NOMO-1 treated with DMSO at 0.1 percent for 48 hours (cell line): ENCODE results near the gene UGT1A4.

Source experiments
- DNase-seq: peaks from one replicate; lab custom pipeline; 2025; ENCODE audit not compliant: unreplicated experiment; lab: John Stamatoyannopoulos, UW

UGT1A4 gene

DNA sequence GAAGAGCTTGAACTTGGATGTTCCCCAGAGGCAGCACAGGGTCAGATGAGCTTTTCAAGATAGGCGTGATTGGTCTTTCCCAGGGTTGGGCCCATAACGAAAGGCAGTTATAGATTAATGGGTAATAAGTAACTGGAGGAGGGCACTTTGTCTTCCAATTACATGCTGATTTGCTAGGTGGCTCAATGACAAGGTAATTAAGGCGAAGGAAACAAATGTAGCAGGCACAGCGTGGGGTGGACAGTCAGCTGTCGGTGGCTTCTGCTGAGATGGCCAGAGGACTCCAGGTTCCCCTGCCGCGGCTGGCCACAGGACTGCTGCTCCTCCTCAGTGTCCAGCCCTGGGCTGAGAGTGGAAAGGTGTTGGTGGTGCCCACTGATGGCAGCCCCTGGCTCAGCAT lies at the start of gene UGT1A4:
UGT1A4 (plus strand) TSS at position 185 of the 400 bp plus-strand sequence; CDS start at position 270, 85 bp downstream.
- DNase-seq: no peak

DNA sequence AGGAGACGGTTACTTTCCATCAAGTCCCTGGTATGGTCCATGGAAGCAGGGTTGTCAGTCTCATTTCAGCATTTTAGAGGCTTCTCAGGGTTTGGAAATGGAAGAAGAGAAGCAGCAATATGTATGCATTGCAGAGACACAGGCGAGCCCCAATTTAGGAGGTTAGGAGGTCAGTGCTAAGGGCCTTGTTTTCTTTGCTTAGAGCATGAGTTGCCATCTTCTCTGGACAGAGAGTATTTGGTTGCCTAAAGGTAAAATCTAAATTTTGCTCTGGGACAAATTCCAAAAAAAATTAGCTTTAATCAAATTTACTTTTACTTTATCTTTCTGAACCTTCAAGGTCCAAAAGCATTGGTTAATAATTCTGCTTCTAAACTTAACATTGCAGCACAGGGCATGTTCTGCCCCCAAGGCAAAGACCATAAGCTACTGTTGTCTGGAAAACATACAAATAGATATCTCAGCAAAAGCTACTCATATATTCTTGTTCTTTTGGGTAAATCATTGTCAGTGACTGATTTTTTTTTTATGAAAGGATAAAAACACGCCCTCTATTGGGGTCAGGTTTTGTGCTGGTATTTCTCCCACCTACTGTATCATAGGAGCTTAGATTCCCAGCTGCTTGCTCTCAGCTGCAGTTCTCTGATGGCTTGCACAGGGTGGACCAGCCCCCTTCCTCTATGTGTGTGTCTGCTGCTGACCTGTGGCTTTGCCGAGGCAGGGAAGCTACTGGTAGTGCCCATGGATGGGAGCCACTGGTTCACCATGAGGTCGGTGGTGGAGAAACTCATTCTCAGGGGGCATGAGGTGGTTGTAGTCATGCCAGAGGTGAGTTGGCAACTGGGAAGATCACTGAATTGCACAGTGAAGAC lies 47.0 kb upstream of the UGT1A4 start, which contains the start of gene UGT1A9:
UGT1A9 (plus strand) TSS at position 609 of the 872 bp plus-strand sequence; CDS start at position 646, 37 bp downstream.
- DNase-seq: no peak

DNA sequence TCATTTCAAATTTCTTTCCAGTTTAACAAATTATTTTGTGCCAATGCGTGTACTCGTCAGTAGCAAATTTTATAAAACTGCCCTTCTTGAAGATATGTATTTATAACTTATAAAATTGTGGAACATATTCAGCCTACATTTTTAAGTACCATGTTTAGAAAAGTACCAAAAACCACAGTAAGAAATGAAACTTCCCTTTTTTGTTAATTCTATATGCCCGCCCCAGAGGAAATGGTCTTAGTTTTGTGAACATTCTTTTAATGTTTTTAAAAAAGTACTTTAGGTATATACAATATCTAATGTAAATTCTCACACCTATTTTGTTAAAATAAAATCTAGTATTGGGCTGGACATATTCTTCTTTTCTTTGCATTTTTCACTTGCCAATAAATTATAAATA lies 45.6 kb upstream of the UGT1A4 start:
- DNase-seq: peak; percentile 18

DNA sequence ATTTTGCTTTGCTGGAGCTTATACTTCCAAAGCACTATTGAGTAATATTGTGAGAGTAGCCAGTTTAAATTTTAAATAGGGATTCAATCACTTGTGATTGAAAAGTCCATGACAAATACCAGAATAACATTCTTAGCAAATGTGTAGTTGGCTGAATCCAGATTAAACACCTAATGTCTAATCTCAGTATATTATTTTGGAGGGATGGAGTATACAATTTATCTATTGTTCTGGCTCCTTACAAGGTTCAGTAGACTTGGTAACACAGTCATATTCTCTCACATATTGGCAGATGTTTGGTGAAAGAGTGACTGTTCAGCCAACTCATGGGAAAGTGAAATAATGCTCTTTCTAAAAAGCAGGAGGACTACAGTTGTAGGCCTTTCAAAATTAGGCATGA lies 44.6 kb upstream of the UGT1A4 start:
- DNase-seq: no peak

DNA sequence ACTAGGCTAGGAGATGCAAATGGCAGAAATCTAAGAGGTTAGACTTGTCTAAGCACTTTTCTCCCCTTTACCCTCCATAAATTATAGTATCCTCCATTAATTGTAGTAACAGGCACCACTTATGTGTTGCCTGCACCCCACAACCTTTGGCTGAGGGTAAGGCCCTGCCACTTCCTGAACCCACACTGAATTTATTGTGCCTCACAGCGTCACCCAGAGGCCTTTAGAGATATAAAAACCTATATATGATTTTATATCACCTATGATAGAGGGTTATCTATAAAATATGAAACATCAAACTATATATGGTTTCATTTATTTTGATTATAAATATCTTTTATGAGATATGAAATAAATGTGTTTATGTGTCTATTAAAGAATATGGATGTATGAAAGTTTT lies 44.2 kb upstream of the UGT1A4 start:
- DNase-seq: no peak

DNA sequence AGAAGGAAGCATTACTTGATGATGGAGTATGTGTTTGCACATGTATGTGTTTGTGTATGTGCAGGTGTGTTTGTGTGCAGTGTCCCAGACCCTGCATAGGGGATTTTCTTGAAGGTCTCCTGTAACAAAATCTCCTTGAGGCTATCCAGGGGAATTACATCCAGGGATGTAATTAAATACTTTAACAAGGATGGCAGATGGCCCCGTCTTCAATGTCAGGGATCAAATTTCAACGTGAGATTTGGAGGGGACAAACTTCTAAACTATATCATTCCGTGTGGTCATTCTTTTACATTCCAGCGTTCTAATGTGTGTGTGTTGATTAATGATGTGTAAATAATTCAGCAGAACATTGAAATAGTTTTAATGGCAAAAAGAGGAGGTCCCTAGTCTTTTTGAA lies 43.5 kb upstream of the UGT1A4 start:
- DNase-seq: no peak

DNA sequence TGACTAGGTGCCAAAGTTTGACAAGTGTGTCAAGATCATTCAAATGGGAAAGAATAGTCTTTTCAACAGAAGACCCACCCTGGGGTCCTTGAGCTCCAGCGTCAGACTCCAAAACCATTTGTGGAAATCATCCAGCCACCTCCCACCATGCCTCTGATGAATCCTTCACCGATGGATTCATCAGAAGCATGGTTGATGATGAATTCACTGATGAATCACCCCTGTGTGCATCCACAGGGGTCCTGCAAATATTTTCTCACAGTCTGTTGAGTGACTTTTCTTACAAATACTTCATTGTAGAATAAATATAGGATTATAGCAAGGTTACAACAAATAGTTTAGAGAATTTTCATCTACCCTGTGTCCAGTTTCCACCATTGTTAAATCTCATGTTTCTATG lies 42.5 kb upstream of the UGT1A4 start:
- DNase-seq: no peak

DNA sequence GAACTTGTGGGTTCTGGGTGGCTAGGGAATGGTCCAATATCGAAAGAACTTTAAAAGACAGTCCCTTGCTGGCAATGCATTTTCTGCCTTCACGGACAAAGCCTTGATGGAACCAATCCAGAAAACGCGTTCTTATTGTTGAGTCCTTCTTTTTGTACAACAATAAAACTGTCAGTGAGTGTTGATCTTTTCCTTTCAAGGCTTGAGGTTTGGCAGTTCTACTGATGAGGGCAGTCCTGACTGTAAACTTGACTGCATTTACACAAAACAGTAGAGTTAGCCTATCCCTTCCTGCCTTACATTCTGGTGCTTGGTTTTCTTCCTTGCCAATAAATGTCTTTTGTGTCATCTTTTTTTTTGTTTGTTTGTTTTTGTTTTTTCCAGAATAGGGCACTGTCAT lies 39.3 kb upstream of the UGT1A4 start:
- DNase-seq: no peak

DNA sequence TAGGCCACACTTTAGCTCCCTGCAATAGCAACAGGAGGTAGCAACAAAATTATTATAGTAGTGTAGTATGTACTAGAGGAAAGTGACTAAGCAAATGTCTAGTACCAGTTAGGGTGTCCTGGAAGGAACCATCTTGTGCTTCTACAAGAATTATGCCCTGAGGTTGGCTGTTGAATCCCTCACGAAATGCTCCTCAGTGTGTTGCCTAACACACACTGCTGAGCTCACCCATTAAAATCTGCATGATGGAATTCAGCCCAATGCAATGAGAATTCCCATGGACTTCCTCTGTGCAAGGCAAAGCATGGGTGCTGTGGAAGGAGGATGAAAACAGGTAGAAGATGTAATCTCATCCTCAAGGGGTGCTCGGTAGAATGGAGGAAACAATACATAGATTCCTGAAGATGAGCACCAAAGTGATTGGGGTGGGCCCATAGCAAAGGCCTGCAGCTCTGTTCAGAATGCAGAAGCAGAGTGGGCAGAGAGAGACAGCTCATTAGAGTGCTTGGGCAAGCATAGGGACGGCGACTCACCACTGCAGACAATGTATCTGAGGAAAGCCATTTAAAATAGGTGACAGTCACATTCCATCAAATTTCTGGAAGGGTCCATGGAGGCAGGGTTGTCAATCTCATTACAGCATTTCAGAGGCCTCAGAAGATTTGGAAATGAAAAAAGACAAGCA lies 38.0 kb upstream of the UGT1A4 start:
- no peak for DNase-seq

DNA sequence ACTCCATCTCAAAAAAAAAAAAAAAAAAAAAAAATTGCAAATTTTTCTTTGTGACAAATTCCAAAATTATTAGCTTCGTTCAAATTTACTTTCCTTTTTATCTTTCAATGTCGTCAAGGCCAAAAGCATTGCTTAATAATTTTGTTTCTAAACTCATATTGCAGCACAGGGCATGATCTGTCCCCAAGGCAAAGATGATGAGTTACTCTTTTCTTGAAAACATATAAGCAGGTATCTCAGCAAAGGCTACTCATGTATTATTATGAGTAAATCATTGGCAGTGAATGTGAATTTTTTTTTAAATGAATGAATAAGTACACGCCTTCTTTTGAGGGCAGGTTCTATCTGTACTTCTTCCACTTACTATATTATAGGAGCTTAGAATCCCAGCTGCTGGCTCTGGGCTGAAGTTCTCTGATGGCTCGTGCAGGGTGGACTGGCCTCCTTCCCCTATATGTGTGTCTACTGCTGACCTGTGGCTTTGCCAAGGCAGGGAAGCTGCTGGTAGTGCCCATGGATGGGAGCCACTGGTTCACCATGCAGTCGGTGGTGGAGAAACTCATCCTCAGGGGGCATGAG lies 36.9 kb upstream of the UGT1A4 start, which contains the start of gene UGT1A7:
UGT1A7 (plus strand) TSS at position 381 of the 579 bp plus-strand sequence; CDS start at position 418, 37 bp downstream.
- no peak for DNase-seq

DNA sequence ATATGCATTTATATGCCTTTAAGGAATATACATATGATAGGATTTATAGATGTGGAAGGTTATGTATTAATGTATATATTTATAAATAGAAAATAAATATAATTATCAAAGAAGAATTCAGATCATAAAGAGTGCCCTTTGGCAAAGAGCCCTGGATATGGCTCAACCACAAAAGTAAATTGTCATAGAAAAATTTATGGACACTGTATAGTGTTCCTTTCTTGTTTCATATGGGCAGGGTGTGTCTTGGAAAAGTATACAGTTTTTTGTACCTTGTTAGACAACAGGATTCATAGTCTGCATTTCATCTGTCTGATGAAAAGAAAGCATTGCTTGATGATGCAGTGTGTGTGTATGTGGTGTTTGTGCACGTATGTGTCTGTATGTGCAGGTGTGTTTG lies 33.9 kb upstream of the UGT1A4 start:
- no peak for DNase-seq

DNA sequence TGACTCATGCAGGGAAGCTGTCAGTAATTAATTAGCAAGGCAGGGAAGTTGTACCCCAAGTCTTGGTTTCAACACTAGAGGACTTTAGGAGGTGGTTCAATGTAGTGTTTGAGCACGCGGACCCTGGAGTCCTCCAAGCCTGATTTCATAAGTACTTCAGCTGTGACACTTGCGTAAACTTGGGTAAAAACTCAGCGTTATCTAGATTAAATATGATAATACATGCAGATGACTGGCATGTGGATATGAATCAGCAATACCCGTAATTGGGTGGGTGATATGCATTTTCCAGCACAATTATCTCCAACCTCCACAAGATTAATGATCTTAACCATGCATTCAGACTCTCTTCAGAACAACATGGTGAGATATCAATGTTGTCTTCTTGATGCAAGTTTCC lies 31.6 kb upstream of the UGT1A4 start:
- DNase-seq: peak; percentile 31

DNA sequence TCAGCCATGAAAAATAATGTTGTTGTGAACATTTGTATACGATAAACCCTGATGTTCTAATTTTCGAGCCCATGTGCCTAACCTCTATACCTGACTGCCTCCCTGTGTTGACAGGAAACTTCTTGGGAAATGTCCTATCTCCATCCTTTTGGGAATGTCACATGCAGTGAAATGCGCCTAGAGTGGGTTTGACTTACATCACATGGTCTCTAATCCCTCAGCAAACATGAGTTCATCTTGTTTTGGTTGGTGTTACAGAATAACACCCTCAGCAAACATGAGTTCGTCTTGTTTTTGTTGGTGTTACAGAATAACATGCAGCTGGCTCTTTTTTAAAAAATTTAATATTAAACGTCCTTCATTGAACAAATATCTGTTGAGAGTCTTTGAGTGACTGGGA lies 30.2 kb upstream of the UGT1A4 start:
- no peak for DNase-seq

DNA sequence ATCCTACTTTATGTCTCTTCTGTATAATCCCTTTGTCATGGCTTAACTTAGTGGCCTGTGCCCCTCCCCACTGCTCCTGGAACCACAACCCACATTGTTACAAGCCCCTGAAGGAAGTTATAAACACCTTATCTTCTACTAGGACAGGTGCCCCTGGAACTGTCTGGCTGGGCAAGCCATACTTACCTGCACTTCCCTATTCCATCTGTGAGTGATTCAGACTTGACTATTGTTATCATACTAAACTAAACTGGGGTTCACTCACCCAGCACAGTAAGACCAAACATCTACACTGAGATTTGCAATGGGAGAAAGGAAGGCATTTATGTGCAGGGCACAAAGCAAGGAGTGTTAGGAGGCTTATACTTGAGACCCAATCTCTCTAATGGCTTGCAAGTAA lies 29.5 kb upstream of the UGT1A4 start:
- no peak for DNase-seq

DNA sequence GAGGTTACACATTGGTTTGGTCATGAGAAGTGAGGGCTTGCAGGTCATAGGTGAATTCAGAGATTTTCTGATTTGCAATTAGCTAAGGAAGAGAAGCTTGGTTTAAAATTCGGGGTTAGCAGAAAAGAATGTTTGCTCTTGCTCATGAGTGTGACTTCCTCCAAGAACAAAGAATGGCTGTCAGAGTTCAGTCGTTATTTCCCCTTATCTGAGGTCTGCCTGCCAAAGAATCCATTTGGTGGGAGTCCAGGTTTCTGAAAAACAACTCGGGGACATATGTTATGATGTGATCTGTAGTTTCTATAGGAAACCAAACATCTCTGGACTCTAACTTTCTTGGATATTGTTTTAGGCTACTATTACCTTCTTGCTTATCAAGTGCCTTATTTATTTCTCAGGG lies 29.0 kb upstream of the UGT1A4 start:
- DNase-seq: no peak

DNA sequence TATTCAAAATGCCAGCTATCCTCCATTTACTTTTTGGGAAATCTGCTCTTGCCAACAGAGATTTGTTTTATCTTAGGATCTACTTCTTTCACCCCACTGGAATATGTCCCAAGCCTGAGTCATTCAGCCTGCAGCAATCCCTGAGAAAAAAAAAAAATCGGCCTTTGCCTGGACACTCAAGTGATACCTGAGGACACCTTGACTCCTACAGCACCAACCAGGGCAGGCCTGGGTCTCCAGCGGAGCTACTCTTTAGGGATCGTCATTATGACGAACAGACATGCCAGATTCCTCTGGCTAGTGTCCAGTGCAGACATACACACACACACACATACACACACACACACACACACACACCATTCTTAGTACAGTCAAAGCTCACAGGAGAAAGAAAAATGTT lies 28.1 kb upstream of the UGT1A4 start:
- no peak for DNase-seq

DNA sequence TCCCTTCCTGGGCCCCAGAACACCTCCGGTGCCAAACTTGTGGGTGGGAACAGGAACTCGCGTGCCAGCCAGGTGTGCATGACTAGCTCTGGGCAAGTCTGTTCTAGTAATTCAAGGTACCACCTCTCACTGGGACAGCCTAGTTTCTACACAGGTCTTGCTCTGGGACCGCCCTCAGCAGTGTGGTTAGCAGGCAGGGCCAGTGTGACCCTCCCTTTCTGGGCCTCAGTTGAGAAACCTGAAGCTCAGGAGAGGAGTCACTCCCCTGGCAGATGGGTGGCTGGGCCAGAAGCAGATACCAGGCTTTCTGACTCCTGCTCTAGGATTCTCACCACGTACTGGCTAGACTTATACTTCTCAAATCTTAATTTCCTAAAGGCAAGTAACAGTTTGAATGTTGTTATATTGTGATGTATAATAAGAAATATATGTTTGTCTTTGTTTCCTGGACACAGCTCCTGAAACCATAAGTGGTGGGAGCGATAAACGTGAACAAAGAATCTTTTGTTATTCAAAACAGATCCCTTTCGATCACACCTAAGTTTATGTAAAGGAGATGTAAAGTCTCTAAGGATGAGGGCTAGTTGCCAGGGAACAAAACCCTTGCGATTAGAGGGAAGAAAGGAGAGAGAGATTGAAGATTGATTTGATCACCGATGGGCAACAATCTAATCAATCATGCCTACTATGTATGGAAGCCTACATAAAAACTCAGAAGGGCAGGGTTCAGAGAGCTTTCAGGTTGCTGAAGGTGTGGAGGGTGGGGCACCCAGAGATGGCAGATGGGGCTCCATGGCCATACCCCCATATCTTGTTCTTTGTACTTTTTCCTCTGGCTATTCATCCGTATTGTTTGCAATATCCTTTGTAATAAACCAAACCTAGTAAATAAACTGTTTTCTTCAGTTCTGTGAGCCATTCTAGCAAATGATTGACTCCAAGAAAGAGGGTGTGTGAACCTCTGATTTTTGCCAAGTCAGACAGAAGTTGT lies 26.8 kb upstream of the UGT1A4 start:
- no peak for DNase-seq

DNA sequence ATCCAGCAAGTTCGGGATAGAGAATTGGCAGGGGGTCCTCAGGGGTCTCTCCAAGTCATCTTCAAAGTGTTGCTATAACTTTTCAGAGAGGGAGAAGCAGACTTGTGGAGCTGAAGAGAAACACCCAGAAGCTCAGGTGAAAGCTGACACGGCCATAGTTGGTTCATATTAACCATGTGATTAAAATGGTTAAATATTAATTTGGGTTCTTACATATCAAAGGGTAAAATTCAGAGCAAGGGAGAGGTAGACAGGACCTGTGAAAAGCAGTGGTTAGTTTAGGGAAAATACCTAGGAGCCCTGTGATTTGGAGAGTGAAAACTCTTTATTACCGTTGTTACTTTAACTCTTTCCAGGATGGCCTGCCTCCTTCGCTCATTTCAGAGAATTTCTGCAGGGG lies 25.9 kb upstream of the UGT1A4 start, which contains the start of gene UGT1A6:
UGT1A6 (plus strand) TSS at position 243 of the 400 bp plus-strand sequence; CDS start at position 358, 115 bp downstream.
- DNase-seq: no peak

DNA sequence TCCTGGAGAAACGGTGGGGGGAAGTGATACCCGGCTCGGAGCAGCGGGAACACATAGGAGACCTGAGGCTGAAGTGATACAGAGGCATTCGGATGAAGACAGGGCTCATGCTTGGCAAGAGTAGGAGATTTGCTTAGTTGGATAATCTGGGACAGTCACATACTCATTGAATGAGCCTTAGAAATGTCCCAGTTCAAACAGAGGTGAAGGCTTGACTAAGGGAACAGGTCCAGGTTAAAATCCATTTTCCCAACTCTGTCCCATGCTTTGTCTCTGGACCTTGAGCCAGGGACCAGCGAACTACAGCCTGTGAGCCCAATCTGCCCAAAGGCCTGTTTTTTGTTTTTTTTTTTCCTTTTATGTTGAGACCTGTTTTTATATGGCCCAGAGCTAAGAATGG lies 24.6 kb upstream of the UGT1A4 start:
- DNase-seq: no peak

DNA sequence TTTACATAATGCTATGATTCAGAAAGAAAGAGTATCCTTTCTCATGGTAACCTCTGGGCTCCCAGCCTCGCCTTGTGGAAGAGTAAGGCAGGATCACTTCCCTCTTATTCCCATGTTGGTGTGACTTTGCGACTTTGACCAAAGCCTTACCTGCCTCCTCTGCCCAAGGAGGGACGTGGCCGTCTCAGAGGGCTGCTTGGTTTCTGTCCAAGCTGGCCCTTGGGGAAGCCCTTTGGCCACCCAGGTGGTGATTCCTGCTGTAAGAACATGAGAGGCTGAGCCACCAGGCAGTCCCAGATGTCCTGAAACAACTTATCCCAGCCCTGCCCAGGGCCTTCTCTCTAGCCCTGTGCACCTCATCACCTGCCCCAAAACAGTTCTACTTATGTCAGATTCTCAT lies 19.8 kb upstream of the UGT1A4 start:
- no peak for DNase-seq
